HEK293T (cell line): Measurements from ENCODE around the gene TNFAIP8.

Experiments used
- ARNT ChIP-seq: fragments of 450-650 bp; IDR thresholded peaks from 2 replicates; pipeline ENCODE4 v1.6.1; 2017; ENCODE audit warnings: mild to moderate bottlenecking
- BHLHE40 ChIP-seq: fragments of 450-650 bp; IDR thresholded peaks from 2 replicates; pipeline ENCODE4 v1.6.1; 2016; ENCODE audit warnings: mild to moderate bottlenecking, moderate library complexity, borderline replicate concordance
- CTBP1 ChIP-seq: fragments of 450-650 bp; IDR thresholded peaks from 2 replicates; pipeline ENCODE4 v1.6.1; 2016; ENCODE audit warnings: borderline replicate concordance
- ELF4 ChIP-seq: fragments of 450-650 bp; IDR thresholded peaks from 2 replicates; pipeline ENCODE4 v1.6.1; 2017; ENCODE audit warnings: antibody characterized with exemption
- FOXA1 ChIP-seq: fragments of 450-650 bp; IDR thresholded peaks from 2 replicates; pipeline ENCODE4 v1.6.1; 2016; ENCODE audit warnings: mild to moderate bottlenecking
- FOXK2 ChIP-seq: fragments of 450-650 bp; IDR thresholded peaks from 2 replicates; pipeline ENCODE4 v1.6.1; 2016; ENCODE audit warnings: mild to moderate bottlenecking
- FOXM1 ChIP-seq: fragments of 450-650 bp; IDR thresholded peaks from 2 replicates; pipeline ENCODE4 v1.6.1; 2017; ENCODE audit warnings: mild to moderate bottlenecking, borderline replicate concordance
- L3MBTL2 ChIP-seq: fragments of 450-650 bp; conservative IDR thresholded peaks from 2 replicates; pipeline ENCODE4 v1.6.1; 2016; ENCODE audit warnings: mild to moderate bottlenecking
- NFRKB ChIP-seq: fragments of 450-650 bp; IDR thresholded peaks from 2 replicates; pipeline ENCODE4 v1.6.1; 2016; ENCODE audit warnings: mild to moderate bottlenecking, moderate library complexity
- ZNF384 ChIP-seq: fragments of 450-650 bp; IDR thresholded peaks from 2 replicates; pipeline ENCODE4 v1.6.1; 2016

DNA sequence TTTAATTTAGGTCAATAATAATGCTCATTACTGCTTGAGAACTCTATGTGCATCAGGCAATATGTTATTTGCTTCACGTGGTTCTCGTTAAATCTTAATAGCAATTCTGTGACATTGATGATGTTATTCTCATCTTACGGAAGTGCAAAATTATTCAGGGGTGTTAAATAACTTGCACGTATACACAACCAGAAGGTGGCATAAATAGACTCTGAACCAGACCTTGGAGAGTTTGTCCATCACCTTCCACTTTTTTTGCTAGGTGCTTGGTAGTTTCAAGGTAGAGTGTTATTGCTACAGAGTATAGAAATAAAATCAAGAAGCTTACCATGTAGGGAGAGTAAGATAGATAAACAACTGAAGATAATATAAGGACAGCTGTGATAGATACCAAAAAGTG lies 23.6 kb upstream of the TNFAIP8 start:
- TF ChIP-seq BHLHE40 (no peak), FOXM1 (no peak), ELF4 (no peak), FOXK2 (no peak), L3MBTL2 (no peak), NFRKB (no peak), FOXA1 (no peak), CTBP1 (no peak), ZNF384 (no peak), ARNT (no peak)
